ENCODE results near the gene POLRMT.

DNA sequence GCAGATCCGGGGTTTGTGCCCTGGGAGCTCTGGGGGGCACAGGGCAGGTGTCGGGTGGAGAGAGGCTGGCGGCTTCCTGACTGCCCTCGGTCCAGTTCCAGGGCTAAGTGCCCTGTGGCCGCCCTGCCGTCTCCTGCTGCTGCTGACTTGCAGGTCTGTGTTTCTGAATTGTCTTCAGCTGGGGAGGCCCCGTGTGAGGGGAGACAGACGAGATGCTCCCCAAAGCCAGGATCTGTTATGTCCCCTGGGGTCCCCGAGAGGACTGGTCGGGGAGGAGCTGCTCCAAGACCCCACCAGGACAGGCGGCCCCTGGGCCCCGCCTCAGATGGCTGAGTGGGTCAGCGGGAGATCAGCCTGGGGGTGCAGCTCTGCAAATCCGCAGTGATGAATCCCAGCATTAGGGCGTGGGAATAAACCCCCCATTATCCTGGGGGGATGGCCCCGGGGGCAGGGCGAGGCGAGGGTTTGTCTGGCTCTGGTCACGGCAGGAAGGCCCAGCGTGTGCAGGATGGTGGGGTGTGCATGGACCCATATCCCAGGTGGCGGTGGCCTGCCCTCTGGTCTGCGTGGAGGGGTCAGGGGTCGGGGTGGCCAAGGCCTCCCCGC, 39.0 kb downstream of the POLRMT start:
- TF ChIP-seq, protein P1, sequence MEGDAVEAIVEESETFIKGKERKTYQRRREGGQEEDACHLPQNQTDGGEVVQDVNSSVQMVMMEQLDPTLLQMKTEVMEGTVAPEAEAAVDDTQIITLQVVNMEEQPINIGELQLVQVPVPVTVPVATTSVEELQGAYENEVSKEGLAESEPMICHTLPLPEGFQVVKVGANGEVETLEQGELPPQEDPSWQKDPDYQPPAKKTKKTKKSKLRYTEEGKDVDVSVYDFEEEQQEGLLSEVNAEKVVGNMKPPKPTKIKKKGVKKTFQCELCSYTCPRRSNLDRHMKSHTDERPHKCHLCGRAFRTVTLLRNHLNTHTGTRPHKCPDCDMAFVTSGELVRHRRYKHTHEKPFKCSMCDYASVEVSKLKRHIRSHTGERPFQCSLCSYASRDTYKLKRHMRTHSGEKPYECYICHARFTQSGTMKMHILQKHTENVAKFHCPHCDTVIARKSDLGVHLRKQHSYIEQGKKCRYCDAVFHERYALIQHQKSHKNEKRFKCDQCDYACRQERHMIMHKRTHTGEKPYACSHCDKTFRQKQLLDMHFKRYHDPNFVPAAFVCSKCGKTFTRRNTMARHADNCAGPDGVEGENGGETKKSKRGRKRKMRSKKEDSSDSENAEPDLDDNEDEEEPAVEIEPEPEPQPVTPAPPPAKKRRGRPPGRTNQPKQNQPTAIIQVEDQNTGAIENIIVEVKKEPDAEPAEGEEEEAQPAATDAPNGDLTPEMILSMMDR (IDR thresholded peaks at IDR 0.05), result no peak
- no peak for TF ChIP-seq ZFX (IDR thresholded peaks at IDR 0.05; ENCODE audit: borderline replicate concordance)
